ENCODE data around the gene GAMT.

GAMT gene

DNA sequence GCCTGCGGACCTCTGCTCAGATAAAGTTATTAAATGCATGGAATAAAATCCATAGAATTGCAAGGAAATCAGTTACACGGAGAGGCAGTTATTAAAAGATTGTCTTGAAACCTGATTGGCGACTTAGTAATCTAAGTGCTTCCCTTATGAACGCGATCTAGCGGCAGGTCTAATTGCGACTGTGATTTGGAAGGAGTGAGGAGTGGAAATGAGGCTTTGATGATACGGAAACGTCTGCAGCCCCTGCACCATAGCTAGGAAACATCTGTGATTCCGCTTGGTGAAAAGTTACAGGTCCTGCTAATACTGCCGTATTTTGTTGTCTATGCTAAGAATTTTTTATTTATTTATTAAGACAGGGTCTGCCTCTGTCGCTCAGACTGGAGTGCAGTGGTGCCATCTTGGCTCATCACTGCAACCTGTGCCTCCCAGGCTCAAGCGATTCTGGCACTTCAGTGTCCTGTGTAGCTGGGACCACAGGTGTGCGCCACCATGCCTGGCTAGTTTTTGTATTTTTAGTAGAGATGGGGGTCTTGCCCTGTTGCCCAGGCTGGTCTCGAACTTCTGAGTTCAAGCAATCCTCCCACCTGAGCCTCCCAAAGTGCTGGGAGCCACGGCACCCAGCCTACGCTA lies 16.7 kb downstream of the GAMT start:
- DNase-seq (ENCODE audit: low spot score) = no peak

DNA sequence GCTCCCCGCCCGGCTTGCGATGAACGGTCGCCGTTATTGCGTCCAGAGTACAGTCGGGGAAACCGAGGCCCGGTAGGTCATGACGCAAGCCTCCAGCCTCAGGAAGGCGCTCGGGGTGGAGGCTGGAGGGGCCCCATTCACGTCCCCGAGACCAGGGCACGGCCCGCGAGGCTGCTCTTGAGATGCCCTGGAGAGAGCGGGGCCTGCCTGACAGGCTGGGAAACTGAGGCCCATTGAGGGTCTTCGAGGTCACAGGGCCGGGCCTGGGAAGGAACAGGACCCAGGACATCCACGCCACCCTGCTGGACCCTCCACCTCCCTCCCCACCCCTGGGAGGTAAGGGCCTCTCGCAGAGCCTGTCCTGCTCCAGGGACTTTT lies 17.3 kb downstream of the GAMT start:
- DNase-seq (ENCODE audit: low spot score) = no peak

DNA sequence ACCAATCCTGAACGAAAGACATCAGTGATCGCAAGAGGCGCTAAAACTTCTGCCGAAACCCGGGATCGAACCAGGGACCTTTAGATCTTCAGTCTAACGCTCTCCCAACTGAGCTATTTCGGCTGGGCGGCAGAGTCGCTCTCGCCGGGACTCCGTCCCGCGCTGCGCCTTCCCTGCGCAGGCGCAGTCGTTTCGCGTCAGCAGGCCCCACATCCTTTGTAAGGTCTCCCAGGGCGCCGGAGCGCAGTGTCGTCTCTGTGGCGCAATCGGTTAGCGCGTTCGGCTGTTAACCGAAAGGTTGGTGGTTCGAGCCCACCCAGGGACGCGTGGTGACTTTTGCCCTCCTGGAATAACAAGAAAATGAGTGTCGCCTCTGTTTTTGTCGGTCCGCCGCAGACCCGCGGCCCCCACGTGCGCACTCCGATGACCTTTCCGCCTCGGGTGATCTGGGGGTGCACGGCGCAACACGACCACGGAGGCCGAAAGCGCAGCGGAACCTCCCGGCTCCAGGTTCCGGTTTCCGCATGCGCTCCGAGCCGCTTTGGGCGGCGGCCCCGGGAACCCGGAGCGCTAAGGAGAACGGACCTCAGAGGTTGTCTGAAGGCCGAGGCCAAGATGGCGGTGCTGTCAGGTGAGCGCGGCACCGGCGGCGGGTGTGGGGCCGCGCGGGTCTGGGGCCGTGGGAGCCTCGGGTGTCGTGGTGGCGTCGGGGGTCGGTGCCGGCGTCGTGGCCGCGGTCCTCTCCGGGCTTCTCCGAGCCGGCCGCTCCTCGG lies 17.8 kb downstream of the GAMT start, which contains the start of gene NDUFS7:
NDUFS7 (plus strand) TSS at position 596 of the 773 bp plus-strand sequence; CDS start at position 616, 20 bp downstream.
- DNase-seq (ENCODE audit: low spot score) = peak; percentile 85

DNA sequence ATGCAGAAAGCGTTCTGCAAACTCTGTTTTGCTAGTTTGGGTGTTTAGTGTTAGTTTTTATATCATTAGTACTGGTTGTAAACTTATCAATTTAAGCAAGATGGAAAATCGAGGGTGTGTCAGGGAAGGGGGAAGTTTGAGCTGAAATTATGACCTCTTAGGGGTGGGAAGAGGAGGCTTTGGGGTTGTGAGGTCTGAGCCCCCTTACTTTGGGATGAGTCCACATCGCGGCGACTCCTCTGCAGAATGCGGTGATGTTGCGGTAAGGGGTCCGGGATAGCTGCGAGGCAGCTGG lies 18.4 kb downstream of the GAMT start:
- no peak for DNase-seq (ENCODE audit: low spot score)

DNA sequence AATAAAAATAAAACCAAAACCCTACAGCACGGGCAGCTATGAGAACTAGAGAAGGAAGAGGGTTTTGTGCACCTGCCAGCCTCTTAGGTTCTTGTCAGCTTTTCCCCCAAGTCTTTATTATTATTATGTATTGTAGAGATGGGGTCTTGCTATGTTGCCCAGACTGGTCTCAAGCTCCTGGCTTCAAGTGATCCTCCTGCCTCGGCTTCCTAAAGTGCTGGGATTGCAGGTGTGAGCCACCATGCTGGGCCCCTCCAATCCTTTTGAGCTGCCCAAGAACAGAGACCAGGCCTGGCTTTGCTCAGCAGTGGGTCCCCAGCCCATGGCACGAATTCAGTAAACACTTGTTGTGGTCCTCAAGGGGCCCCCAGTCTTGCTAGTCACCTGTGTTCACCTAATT lies 19.1 kb downstream of the GAMT start:
- DNase-seq (ENCODE audit: low spot score) = no peak

DNA sequence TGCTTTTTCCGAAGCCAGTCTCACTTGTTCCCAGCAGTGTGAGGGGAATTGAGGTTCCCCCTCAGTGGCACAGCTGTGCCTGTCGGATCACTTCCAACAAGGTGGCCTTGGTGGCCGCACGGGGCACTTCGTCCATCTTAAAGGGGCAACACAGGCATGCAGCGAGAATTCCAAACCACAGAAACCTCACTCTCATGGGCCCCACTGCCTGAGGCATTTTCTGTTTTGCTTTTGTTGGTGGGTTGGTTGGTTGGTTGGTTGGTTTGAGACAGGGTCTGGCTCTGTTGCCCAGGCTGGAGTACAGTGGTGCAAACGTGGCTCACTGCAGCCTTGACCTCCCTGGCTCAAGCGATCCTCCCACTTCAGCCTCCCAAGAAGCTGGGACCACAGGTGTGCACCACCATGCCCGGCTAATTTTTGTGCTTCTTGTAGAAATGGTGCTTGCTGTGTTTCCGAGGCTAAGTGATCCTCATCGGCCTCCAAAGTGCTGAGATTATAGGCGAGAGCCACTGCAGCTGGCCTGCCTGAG lies 21.3 kb downstream of the GAMT start:
- DNase-seq (ENCODE audit: low spot score) = no peak

DNA sequence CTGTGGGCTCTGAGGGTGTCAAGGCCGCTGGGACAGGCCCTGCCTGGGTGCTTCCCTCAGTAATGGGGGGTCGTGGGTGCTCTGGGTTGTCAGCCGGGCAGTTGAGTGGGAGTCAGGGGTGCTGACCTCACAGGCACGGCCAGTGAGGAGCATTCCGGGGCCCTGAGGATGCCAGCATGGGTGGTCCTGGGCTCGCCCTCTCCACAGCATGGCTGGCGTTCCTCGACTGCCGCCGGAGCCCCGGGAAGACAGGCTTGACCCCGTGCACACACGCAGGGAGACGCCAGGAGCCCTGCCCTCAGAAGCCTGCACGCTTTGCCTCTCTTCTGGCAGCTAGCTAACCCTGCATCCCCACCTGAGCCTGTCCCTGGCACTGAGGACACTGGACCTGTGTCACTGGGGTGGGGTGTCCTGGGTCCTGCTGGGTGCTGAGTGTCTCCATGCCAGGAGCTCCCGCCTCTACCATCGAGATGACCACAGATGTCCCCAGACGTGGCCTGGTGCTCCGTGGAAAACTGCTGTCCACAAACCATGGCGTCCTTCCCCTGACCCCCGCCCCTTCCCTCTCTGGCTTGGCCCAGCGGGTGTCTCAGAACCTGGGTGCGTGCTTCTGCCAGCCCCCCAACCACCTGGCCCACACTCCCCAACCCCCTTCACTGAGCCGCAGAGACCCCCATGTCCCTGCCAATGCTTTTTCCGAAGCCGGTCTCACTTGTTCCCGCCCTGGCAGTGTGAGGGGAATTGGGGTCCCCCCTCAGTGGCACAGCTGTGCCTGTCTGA lies 22.0 kb downstream of the GAMT start:
- no peak for DNase-seq (ENCODE audit: low spot score)

DNA sequence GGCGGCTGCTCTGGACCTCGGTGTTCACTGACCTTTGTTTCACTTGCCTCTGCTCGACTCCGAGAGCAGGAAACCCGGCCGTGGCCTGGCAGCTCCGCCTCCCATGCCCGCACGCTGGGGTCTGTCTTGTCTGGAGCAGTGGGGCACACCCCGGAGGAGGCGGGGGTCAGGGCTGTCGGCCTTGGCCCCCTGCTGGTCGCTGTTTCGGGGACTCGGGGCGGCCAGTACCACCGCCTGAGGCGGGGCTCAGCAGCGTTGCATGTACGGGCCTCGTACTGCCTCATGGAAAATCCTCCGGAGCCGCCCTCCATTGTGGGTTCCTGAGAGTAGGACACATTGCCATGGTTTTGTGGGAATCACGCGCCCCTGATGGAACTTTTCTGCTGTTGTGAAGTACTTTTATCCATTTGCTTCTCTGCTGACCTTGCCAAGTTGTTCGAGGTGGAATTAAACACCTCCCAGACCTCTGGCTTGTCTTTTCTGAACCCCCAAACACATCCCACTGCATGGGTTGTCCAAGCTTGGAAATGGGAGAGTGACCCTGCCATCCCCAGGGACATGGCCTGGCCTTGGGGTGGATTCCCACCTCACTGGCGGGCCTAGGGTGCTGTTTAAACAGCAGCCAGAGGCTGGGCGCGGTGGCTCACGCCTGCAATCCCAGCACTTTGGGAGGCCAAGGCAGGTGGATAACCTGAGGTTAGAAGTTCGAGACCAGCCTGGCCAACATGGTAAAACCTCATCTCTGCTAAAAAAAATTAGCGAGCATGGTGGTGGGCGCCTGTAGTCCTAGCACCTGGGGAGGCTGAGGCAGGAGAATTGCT lies 23.2 kb downstream of the GAMT start:
- no peak for DNase-seq (ENCODE audit: low spot score)

DNA sequence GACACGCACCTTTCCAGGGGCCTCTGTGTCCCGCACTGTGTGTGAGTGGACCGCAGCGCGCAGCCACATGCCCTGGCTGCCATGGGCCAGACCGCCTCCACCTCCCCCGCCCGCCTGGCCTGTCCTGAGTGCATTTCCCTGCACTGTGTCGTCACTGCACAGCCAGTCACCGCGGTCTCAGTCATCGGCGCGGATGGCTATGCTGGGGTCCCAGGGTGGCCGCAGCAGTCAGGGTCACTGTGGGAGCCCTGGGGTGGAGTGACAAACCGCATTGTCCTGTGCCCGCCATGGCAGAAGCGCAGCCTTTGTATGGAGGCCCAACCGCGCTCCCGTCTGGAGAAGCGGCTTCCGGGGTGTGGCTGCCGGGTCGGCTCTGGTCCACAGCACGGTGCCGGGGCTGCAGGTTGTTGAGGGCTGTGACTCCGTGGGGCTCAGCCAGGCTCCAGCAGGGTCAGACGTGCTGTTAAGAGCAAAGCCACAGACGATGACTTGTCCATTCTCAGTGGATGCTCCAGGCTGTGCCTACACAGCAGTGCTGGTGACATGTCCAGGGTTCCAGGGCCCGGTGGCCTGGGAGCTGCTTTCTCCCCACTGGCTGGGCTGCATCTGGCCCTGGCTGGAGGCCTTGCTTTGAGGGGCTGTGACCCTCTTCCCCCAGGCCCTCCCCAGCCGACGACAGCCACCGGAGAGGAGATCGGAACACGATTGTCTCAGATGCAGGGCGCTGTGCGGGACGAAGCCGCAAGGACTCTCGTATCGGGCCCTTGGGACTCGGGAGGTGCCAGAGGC lies 24.0 kb downstream of the GAMT start:
- no peak for DNase-seq (ENCODE audit: low spot score)

DNA sequence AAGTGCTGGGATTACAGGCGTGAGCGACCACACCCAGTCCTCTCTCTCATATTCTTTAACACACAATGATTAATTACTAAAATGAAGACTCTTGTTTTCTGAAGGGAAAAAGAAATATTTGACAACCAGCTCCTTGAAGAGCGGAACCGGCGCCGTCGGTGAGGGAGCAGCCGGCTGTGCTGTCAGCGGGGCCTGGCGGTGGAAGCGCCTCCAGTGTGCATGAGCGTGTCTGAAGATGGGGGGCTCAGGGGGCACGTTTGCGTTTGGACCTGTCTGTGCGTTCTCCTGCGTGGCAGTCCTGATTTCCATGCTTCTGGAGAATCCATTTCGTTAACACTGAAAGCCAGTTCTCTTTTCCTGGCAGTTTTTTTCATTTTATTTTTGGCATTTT lies 24.9 kb downstream of the GAMT start:
- no peak for DNase-seq (ENCODE audit: low spot score)

DNA sequence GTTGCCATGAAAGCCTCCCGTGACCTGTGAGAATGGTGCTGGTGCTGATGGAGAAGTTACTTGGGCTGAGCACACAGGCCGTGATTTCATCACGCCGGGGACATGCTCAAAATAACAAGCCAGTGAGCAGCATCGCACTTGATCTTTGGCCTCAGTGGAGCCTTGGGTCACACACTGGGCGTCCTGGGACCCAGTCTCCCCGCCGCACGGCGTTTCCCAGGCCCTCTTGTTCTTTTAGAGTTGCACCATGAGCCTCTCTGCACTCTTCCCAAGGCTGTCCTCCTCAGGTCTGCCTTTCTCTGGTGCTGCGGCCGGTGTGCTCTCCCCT lies 27.1 kb downstream of the GAMT start:
- DNase-seq (ENCODE audit: low spot score) = no peak

DNA sequence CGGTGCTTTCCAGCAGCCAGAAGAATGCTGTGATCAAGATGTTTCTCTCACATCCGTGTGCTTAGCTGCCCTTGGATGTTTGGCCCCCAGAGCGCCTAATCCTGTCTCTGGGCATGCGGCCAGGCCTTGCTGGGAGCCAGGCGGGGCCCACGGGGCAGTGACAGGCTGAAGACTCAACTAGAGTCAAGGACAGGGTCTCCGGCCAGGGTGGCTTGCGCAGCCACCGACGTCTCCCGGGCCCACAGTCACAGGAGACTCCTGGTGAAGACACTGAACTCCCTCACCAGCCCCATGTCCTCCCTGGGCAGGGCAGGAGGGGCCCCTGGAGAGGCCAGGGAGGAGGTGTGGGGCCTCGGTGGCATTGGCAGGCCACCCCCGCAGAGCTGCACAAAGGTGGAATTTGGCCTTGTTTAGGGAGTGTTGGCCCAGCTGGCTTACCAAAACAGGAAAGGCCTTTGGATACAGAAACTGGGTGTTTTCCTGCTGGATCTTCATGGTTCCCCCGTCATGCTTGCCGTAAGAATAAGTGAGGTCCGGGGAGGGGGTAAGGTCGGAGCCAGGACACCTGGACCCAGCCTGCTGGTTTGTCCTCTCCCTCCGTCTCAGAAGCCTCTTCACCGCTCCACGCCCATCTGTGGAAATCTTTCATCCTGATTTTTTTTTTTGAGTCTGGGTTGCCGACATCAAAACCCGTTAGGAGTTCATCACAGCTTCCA lies 27.6 kb downstream of the GAMT start:
- DNase-seq (ENCODE audit: low spot score) = no peak

DNA sequence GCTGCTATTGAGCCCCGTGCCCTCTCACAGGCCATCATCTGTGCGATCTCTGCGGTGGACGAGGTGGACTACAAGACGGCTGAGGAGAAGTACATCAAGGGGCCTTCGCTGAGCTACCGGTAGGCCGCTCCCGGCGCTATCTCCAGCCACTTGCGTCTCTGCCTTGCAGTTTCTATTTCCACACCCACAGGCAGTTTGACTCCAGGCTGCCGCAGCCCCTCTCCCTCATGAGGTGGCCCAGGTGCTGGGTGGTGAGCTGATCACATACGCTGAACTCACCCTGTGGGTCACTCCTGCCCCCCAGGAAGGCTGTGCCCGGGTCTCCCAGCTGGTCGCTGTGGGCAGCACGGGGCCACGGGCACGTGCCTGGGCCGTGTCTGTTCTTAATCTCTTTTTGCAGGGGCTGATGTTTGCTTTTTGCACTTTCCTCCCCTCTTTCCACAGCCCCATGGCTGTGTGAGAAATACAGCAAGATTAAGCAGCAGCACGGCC lies 28.3 kb downstream of the GAMT start:
- DNase-seq (ENCODE audit: low spot score) = no peak

DNA sequence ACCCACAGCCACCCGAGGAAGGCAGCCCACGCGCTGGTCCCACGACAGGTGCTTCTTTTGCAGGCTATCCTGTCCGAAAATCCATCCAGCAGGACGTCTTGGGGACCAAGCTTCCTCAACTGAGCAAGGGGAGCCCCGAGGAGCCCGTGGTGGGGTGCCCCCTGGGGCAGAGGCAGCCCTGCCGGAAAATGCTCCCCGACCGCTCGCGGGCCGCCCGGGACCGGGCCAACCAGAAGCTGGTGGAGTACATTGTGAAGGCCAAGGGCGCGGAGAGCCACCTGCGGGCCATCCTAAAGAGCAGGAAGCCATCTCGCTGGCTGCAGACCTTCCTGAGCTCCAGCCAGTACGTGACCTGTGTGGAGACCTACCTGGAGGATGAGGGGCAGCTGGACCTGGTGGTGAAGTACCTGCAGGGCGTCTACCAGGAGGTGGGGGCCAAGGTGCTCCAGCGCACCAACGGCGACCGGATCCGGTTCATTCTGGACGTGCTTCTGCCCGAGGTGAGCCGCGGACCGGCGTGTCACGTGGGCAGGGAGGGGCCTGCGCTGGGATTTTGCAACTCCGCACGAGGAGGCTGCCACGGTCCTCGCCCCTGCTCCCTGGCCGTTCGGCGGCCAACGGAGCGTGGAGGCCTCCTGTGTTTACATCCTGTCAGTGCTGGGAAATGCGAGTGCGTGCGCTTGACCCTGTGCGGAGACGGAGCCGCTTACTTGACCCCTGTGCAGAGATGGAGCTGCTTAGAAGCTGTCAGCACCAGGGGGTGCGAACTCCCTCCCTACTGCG lies 30.6 kb downstream of the GAMT start:
- no peak for DNase-seq (ENCODE audit: low spot score)

DNA sequence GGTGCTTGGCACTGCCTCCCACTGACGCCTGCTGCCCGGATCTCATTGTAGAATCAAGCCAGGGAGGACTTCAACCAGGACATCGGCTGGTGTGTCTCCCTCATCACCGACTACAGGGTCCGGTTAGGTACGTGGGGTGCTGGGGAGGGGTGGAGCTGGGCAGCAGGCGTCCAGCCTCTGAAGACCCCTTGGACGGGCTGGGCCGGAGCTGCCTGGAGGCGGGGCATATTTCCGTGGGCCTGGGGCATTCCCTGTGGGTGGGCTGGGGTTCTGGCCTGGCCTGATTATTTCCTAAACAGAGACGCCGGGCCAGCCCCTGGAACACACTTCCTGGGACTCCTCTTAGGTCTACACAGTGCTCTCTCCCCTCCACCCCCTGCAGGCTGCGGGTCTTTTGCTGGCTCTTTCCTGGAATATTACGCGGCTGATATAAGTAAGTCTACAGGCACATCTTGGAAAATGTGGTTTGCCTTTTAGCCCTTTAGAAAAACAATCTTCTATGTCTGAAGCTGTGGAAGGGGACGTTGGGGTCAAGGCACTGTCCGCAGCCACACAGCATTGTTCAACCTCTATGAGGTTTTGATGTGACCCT lies 32.0 kb downstream of the GAMT start:
- DNase-seq (ENCODE audit: low spot score) = no peak

DNA sequence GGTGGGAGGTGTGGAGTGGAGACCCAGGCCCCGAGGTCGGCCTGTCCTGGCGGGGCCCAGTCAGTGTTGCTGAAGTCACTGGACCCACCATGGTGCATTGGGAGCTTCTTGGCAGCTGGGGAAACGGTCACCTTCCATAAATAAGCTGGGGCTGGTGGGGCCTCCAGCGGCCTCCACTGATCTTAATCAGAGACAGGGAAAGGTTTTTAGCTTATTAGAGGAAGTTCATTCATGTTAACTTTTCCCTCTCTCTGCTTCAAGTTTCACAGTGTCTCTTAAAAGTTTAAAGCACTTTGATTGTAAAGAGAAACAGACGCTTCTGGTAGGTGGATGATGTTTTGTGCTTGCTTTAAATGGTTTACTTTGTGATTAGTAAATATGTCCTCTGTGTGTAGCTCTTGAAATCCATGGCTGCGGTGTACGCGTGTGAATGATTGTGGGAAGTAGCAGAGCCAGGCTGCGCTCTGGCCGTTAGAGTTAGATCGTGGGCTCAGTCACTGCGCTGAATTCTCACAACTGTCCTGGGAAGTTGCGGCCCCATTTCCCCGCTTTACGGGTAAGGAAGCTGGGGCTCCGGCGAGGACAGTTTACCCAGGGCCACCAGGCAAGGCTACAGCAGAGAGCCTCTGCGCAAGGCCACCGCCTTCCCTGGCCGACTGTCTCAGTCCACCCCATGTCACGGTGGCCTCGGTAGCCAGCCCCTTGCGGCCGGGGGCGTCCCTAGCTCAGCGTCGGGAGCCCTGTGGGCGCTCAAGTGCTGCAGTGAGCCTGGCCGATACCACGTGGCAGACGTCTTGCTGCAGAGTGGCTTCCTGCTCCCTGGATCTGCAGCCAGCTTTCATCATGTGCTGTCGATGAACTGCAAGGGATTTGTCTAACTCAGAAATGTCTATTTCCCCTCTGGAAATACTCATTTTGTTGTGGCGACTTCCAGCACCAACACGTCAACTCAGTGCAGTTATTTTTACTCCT lies 34.2 kb downstream of the GAMT start:
- no peak for DNase-seq (ENCODE audit: low spot score)

DNA sequence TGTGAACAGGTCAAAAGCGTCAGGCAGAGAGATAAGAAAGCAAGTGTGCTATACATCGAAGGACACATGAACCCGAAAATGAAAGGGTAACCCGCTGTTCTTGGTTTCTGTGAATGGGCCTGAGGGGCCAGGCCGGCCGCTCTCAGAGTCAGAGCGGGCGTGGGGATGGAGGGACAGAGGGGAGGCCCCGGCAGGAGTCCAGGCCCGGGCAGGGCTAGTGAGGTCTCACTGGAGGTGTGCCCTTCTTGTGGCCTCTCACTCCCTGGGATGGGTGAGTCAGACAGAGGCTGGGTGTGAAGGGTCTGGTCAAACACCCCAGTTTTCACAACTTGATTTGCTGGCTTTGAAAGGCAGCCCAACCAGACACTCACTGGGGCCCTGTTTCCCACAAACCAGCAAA lies 35.0 kb downstream of the GAMT start:
- DNase-seq (ENCODE audit: low spot score) = no peak

Measured in CD4-positive, alpha-beta T cell treated with Interleukin-6 at 100 ng/mL for 8 hours (primary cell).